ENCODE data around the gene WNT9B.
"Not testable (repeated sequence)": the region's sequence is repeated elsewhere in the genome, so short reads cannot be mapped to it uniquely, and the experiment has no call there.

The WNT9B gene

DNA sequence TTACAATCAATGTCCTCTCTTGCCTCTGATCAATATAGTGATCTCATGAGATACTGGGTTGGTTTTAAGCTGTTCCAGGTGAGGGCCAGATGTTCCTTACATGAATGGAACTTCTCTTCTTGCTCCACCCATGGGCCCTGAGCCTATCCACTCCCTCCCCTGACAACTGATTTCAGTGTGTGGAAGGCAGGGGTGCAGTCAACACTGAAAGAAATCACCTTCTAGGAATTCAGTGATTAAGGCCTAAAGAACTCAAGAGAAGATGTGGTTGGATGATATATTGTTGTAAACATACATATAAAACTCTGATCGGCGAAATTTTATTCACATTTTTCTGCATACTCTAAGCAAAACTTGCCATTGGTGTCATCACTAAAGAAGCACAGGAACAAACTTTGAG, 64.8 kb downstream of the WNT9B start:
- DNase-seq (ENCODE audit: low spot score) = no peak

DNA sequence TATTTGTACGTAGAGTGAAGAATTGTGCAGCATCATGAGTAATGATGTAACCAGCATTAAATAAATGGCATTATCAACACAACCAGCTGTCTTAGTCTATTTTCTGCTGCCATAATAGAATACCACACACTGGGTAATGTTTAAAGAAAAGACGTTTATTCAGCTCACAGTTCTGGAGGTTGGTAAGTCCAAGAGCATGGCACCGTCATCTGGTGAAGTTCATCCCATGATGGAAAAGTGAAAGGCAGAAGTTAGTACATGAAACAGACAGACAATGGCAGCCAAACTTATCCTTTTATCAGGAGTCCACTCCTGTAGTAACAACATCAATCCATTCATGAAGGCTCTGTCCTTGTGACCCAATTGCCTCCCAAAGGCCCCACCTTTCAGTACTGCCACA, 65.2 kb downstream of the WNT9B start:
- DNase-seq (ENCODE audit: low spot score) = no peak

DNA sequence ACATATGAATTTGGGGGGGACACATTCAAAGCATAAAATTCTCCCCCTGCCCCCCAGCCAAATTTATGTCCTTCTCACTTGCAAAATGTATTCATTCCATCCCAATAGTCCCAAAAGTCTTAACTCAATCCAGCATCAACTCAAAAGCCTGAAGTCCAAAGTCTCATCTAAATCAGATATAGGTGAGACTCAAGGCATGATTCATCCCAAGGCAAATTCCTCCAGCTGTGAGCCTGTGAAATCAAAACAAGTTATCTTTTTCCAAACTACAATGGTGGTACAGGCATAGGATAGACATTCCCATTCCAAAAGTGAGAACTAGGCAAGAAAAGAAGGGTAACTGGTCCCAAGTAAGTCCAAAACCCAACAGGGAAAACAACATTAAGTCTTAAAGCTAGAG, 65.7 kb downstream of the WNT9B start:
- no peak for DNase-seq (ENCODE audit: low spot score)

DNA sequence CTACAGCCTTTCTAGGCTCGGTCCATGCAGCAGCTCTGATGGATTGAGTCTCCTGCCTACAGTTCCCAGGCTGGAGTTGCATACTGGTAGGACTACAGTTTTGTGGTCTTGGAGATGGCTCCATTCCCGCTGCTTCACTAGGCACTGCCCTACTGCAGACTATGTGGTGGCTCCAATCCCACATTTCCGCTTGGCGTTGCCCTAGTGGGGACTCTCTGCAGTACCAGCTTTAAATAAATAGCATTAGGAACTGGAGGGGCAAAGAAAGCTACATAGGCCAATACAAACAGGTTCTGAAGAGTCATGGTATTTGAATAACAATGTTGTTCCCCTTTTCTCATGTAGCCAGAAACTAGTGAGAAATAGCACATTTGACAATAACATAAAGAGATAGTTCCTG, 66.1 kb downstream of the WNT9B start:
- no peak for DNase-seq (ENCODE audit: low spot score)

DNA sequence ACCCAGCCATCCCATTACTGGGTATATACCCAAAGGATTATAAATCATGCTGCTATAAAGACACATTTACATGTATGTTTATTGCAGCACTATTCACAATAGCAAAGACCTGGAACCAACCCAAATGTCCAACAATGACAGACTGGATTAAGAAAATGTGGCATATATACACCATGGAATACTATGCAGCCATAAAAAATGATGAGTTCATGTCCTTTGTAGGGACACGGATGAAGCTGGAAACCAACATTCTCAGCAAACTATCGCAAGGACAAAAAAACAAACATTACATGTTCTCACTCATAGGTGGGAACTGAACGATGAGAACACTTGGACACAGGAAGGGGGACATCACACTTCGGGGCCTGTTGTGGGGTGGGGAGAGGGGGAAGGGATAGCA, 70.6 kb downstream of the WNT9B start:
- DNase-seq (ENCODE audit: low spot score) = not testable (repeated sequence)

DNA sequence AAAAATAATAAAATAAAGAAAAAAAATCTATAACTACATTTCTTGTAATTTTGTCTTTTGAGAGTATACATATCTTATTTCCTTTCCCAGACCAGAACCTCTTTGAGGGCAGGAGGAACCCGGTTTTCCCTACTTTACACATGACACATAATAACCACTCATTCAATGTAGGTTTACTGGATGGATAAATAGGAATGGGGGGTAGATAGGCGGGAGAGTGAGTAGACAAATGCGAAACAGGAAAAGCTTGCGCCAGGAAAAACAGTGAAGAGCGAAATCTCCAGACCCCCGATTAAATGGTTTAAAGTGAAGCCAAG, 71.1 kb downstream of the WNT9B start:
- DNase-seq (ENCODE audit: low spot score) = no peak

DNA sequence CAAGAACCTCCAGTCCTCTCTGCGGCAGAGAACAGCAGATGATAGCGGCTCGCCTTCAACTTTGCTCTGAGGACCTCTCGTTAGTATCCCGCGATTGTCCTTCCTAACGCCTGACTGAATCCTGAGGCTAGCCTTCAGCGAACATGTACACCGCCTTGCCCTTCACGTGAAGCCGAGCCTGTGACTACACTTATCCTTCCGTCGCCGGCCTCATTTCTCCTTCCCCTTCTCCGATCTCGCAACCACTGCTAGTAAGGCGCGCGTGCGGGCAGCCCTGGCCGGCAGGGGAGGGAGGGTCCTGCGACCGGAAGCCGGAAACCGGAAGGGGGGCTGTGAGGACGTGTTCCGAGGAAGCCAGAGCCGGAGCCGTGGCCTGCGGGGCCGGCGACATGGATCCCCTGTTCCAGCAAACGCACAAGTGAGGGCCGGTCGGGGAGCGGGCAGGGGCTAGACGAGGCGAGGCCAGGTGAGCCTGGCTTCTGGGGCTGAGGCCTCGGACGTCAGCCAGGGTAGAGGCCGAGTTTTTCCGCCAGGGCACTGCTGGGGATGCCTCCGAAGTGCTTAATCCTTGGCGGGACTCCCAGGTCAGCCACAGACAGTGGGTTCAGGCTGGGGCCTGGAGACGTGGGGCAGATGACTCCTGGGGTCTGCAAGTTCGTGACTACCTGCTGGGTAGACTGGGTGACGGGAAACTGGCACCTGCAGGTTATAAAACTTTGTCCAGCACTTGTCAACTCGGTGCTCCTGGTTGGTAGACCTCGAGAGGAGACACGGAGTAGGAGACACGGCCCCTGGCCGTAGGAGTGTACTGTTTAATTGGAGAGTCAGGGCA, 71.6 kb downstream of the WNT9B start, which contains the start of gene GOSR2:
Gene GOSR2 (plus strand): TSS at position 357 of the 832 bp plus-strand sequence. CDS start 33 bp downstream, at position 390.
- DNase-seq (ENCODE audit: low spot score) = peak; percentile 90

DNA sequence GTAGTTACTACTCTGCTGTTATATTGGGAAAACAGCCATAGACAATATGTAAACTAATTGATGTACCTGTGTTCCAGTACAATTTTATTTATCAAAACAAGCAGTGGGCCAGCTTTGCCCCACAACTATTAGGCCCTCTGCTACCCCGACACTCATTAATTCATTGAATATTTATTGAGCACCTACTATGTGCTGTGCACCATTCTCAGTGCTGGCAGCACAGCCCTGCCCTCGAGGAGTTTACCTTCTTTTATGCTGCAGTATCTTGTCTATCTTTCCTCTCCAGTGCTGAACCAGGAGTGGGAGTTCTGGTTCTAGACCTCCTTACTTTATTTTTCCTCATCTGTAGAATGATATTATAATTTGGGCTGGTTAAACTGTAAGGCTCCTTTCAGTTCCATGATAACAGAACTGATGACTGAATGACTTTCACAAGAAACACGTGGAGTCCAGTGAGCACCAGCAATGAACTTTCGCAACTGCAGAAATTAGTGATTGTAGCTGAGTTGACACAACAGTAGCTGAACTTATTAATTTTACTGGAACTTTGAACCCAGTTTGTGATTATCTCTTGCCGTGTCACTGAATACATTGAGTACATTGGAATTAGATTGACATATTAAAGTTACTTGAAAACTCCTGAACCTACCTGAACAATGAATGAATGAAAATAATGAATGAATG, 73.9 kb downstream of the WNT9B start:
- DNase-seq (ENCODE audit: low spot score) = no peak

DNA sequence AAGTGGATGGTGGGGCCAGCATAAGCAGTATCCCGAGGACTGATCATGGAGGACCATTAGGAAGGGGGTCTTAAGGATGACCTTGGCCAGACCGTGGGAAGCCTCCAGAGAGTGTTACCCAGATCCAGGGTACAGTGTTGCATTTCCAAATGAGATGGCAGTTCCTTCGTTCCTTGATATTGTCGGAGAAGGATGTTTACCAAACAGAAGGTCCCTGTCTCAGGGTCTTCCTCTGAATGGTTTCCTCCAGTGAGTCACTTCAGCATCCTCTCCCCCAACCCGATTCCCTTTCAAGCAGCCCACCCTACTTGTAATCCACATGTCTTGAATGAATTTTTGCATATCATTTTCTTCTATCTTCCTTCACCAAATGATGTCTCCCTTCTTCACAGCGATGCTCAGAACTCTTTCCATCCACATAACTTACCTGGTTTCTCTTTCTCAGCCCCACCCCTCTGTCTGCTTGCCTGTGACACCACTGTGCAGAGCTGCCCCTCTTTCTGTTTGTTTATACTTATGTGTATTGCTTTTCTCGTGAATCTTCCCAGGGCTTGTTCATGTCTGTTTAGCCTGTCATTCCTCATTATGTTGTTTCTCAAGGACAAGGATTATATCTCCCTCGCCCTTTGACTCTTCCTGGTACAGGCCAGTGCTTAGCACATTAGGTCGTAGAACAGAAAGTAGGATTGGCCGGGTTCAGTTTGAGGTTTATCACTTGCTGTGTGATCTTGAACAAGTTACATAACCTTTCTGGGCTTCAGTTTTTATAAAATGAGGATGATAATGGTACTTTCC, 77.3 kb downstream of the WNT9B start:
- DNase-seq (ENCODE audit: low spot score) = no peak

DNA sequence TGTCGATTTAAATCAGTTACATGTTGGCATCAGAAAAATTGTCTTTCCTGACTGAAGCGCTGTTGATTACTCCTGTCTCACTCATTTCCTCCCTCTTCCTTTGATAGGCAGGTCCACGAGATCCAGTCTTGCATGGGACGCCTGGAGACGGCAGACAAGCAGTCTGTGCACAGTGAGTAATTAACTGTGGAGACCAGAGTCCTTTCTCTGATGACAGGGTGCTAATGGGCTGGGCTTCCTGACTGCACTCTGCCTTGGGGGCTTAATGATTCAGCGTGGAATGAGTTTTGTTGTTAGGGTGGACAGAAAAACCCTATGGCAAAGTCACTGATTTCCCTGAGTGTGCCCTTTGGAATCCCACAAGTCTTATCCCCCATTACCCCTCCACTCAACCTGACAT, 78.0 kb downstream of the WNT9B start:
- DNase-seq (ENCODE audit: low spot score) = no peak

DNA sequence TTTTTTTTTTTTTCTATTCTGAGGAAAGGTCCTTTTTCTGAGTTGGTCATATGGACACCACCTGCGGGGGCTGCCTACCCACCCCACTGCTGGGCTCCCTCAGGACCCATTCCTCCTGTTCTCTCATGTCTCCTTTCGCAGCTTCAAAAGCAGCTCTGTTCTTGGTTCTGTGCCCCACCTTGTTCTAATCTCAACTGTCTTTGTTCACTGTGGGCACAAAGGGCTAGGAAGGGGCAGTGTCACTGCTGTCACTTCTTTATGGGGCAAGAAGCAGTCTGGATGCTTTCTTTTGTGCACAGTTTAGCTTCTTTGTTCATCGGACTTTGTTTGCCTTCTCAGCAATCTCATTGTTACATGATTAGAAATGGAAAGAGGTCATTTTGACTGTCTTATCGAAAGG, 78.7 kb downstream of the WNT9B start:
- DNase-seq (ENCODE audit: low spot score) = no peak

DNA sequence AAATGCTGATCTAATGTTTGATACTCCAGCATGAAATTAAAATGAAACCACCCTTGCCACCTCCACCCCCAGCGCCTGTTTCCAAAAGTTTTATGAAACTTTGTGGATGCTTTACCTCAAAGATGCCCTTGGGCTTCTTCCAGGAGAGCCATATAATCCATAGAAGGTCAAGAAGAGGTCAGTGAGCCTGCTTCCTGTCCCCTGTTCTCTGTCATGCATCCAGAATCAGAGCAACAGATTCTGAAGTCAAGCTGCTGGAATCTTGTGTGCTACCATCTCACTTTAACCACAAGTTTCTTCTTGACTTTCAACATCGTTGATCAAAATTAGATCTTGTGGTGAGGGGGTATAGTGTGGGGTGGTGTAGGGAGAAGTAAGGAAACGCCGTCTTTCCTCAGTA, 80.2 kb downstream of the WNT9B start:
- no peak for DNase-seq (ENCODE audit: low spot score)

DNA sequence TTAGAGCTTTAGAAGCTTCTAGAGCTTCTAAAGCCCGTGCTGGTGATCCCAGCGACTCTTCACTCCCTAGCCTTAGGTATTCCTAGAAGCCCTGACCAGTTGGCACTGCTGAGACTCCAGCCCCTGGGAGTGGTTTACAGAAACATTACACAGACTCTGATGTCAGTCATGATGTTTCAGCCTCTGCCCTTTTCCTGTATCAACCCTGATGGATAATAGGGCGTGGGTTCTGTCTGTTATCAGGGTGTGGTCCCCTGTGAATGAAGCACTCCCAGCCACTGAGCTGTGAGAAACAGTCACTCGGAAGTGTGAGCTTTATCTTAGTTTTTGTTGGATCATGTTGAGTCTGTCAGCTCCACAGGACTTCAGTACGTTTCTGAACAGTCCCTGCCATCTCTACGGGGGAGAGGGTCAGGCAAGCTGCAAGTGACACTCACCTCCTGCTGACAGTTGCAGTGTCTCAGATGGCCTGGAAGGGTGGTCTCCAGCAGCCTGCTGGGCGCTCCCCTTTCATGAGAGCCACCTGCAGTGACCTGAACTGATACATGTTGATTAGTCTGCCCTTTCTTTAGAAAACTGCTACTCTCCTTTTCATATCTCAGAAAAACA, 84.4 kb downstream of the WNT9B start:
- no peak for DNase-seq (ENCODE audit: low spot score)
